GM19025 (cell line): ENCODE results near the gene ALDH2.

Source experiments
- ATAC-seq: cut with Tn5 transposase; IDR thresholded peaks from one replicate; pipeline ENCODE4 v1.9.1; 2021; ENCODE audit warnings: mild to moderate bottlenecking, low read depth, moderate library complexity; ENCODE audit not compliant: unreplicated experiment

ALDH2 gene

GRCh38 chr12:111850526-111850925 lies 83.8 kb downstream of the ALDH2 start:
- ATAC-seq: no peak

- ATAC-seq: no peak
These were observed 91.5 kb downstream of the ALDH2 start for GRCh38 chr12:111858186-111858585.

GRCh38 chr12:111858778-111859177 lies 92.0 kb downstream of the ALDH2 start:
- ATAC-seq: no peak

DNA sequence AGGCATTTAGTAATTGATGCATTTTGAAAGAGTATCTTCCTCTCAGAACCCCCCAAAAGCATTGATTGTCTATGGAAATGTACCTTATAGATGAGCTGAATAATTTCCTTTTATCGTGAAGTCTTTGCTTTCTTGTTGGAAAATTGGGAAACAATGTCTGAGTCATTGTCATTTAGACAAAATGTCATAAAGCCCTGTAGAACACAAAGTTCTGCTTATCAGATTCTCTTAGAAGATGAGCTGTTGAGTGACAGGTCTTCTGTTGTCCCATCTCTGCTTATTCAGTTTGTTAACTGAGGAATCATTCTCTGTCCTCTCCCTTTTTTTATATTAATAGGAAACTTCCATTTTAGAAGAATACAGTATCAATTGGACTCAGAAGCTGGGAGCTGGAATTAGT lies 98.2 kb downstream of the ALDH2 start:
- ATAC-seq: no peak
